GM21381 (cell line): ENCODE measurements around the gene RBM10.

ENCODE experiments used
- ATAC-seq: cut with Tn5 transposase; IDR thresholded peaks from one replicate; pipeline ENCODE4 v1.9.1; 2021; ENCODE audit warnings: mild to moderate bottlenecking, moderate library complexity; ENCODE audit not compliant: unreplicated experiment

The RBM10 gene

GRCh38 chrX:47216393-47216925 is 71.4 kb downstream of the RBM10 start:
- no peak for ATAC-seq

GRCh38 chrX:47217121-47217851 is 72.3 kb downstream of the RBM10 start:
- ATAC-seq: no peak

GRCh38 chrX:47217852-47218279 is 72.8 kb downstream of the RBM10 start:
- ATAC-seq: peak; percentile 83

- peak; percentile 37 for ATAC-seq
Measured at GRCh38 chrX:47218280-47218919, 73.4 kb downstream of the RBM10 start, which contains the start of gene CDK16. Gene CDK16 (plus strand): TSS chrX:47218681. CDS start chrX:47223558, 4,877 bp downstream.

GRCh38 chrX:47218920-47219815 is 74.1 kb downstream of the RBM10 start:
- ATAC-seq: no peak

- ATAC-seq: no peak
Measured at GRCh38 chrX:47221756-47222155, 76.7 kb downstream of the RBM10 start.

- no peak for ATAC-seq
Measured at GRCh38 chrX:47222751-47223350, 77.8 kb downstream of the RBM10 start.

- no peak for ATAC-seq
Measured at GRCh38 chrX:47223476-47224250, 78.6 kb downstream of the RBM10 start.

- no peak for ATAC-seq
Measured at GRCh38 chrX:47224266-47224895, 79.4 kb downstream of the RBM10 start.

GRCh38 chrX:47224896-47225290 is 79.9 kb downstream of the RBM10 start:
- no peak for ATAC-seq

- ATAC-seq: no peak
Measured at GRCh38 chrX:47226071-47226470, 81.0 kb downstream of the RBM10 start.

- ATAC-seq: no peak
Measured at GRCh38 chrX:47226531-47227333, 81.7 kb downstream of the RBM10 start.

- ATAC-seq: no peak
Measured at GRCh38 chrX:47227334-47227583, 82.2 kb downstream of the RBM10 start.

GRCh38 chrX:47228550-47229270 is 83.7 kb downstream of the RBM10 start:
- ATAC-seq: no peak

GRCh38 chrX:47229427-47229826 is 84.4 kb downstream of the RBM10 start:
- ATAC-seq: no peak

GRCh38 chrX:47230136-47230868 is 85.3 kb downstream of the RBM10 start:
- ATAC-seq: no peak

GRCh38 chrX:47231167-47231566 is 86.1 kb downstream of the RBM10 start:
- ATAC-seq: no peak
